HG02759 (cell line): ENCODE measurements around the gene ZNRD2.
A peak's percentile ranks its signal among the peaks of the same experiment; 100 is the strongest.

Experiments used
- ATAC-seq: cut with Tn5 transposase; IDR thresholded peaks from one replicate; pipeline ENCODE4 v1.9.1; 2021; ENCODE audit warnings: mild to moderate bottlenecking, moderate library complexity; ENCODE audit not compliant: unreplicated experiment

The ZNRD2 gene

GRCh38 chr11:65571420-65571819, 1.1 kb downstream of the ZNRD2 start:
- no peak for ATAC-seq

- ATAC-seq: no peak
These were observed 1.7 kb downstream of the ZNRD2 start for GRCh38 chr11:65571940-65572339.

- ATAC-seq: no peak
These were observed 2.2 kb downstream of the ZNRD2 start, which contains the start of gene FAM89B for GRCh38 chr11:65572356-65573051. Gene FAM89B (plus strand): TSS chr11:65572538. CDS start chr11:65572670, 132 bp downstream.

- ATAC-seq: no peak
These were observed 3.3 kb downstream of the ZNRD2 start for GRCh38 chr11:65573391-65574079.

GRCh38 chr11:65574109-65574810, 4.0 kb downstream of the ZNRD2 start:
- ATAC-seq: peak; percentile 31

GRCh38 chr11:65574811-65575567, 4.7 kb downstream of the ZNRD2 start:
- ATAC-seq: no peak

- no peak for ATAC-seq
These were observed 5.4 kb downstream of the ZNRD2 start, which contains the start of gene EHBP1L1 for GRCh38 chr11:65575568-65576231. Gene EHBP1L1 (plus strand): TSS chr11:65576053. CDS start chr11:65576303, 250 bp downstream.

GRCh38 chr11:65576232-65576866, 6.1 kb downstream of the ZNRD2 start:
- no peak for ATAC-seq

GRCh38 chr11:65576867-65577755, 6.8 kb downstream of the ZNRD2 start:
- no peak for ATAC-seq

GRCh38 chr11:65577756-65578109, 7.5 kb downstream of the ZNRD2 start:
- ATAC-seq: no peak

- ATAC-seq: no peak
These were observed 7.9 kb downstream of the ZNRD2 start for GRCh38 chr11:65578134-65578533.

GRCh38 chr11:65578667-65579066, 8.4 kb downstream of the ZNRD2 start:
- no peak for ATAC-seq

GRCh38 chr11:65579291-65579690, 9.0 kb downstream of the ZNRD2 start:
- ATAC-seq: no peak

- ATAC-seq: no peak
These were observed 9.9 kb downstream of the ZNRD2 start for GRCh38 chr11:65580031-65580692.

- no peak for ATAC-seq
These were observed 10.5 kb downstream of the ZNRD2 start for GRCh38 chr11:65580756-65581155.

GRCh38 chr11:65581928-65582327, 11.7 kb downstream of the ZNRD2 start:
- no peak for ATAC-seq

- ATAC-seq: no peak
These were observed 13.3 kb downstream of the ZNRD2 start for GRCh38 chr11:65583589-65583988.

- no peak for ATAC-seq
These were observed 13.8 kb downstream of the ZNRD2 start for GRCh38 chr11:65584106-65584505.
